Keratinocyte (primary cell): Measurements from ENCODE around the gene FAM3C. TPM values are rescaled to one million over a fixed set of nuclear protein-coding genes. Genes with fewer than 3 reads are reported as not detected.

Experiments
- DNase-seq: peaks from one replicate; pipeline ENCODE4 v3.0.0-alpha.2; 2011; ENCODE audit warnings: low read depth, missing footprints, low spot score
- FAIRE-seq: peaks from 2 replicates; lab custom pipeline; 2011; peaks lifted over from hg19 to GRCh38; lab: Jason Lieb, UNC
- H2AFZ ChIP-seq: 2 replicates; pipeline ENCODE4 v1.6.0; 2012; ENCODE audit warnings: low read length, control low read depth, inconsistent platforms; ENCODE audit not compliant: control insufficient read depth
- H3K27ac ChIP-seq: 2 replicates; pipeline ENCODE4 v1.5.1; 2011; ENCODE audit warnings: low read length; ENCODE audit not compliant: control insufficient read depth, insufficient read depth
- H3K27me3 ChIP-seq: 3 replicates; pipeline ENCODE4 v1.6.0; 2011; ENCODE audit warnings: low read length; ENCODE audit not compliant: control insufficient read depth, insufficient read depth; ENCODE audit errors: extremely low read depth
- H3K36me3 ChIP-seq, 2 experiments: 2 replicates in 1 of 2; 3 replicates in 1 of 2; pipeline ENCODE4 v1.5.1; 2011; ENCODE audit warnings: low read length in 2 of 2, mild to moderate bottlenecking in 1 of 2; ENCODE audit not compliant: control insufficient read depth in 2 of 2, insufficient read depth in 2 of 2; ENCODE audit errors: extremely low read depth in 1 of 2
- H3K4me1 ChIP-seq: 3 replicates; pipeline ENCODE4 v1.5.1; 2011; ENCODE audit warnings: low read length; ENCODE audit not compliant: control insufficient read depth, insufficient read depth; ENCODE audit errors: extremely low read depth
- H3K4me2 ChIP-seq: 3 replicates; pipeline ENCODE4 v1.6.0; 2011; ENCODE audit warnings: low read depth, low read length; ENCODE audit not compliant: control insufficient read depth, insufficient read depth; ENCODE audit errors: extremely low read depth
- H3K4me3 ChIP-seq, 3 experiments: fragments of 200-600 bp in 1 of 3; sonication (generic) in 1 of 3; 2 replicates in 2 of 3; 3 replicates in 1 of 3; pipeline ENCODE4 v1.5.1; 2011 to 2016; ENCODE audit warnings: low read length in 3 of 3, mild to moderate bottlenecking in 3 of 3, control low read depth in 2 of 3, inconsistent platforms in 1 of 3, low read depth in 1 of 3, mixed read lengths in 1 of 3, mixed run types in 1 of 3, moderate library complexity in 1 of 3; ENCODE audit not compliant: control insufficient read depth in 2 of 3, insufficient read depth in 2 of 3; ENCODE audit errors: extremely low read depth in 1 of 3
- H3K79me2 ChIP-seq: 2 replicates; pipeline ENCODE4 v1.6.0; 2012; ENCODE audit warnings: low read length; ENCODE audit not compliant: control insufficient read depth, insufficient read depth
- H3K9ac ChIP-seq: 3 replicates; pipeline ENCODE4 v1.6.0; 2011; ENCODE audit warnings: low read length; ENCODE audit not compliant: control insufficient read depth, insufficient read depth; ENCODE audit errors: extremely low read depth
- H3K9me1 ChIP-seq: 3 replicates; pipeline ENCODE4 v1.6.0; 2011; ENCODE audit warnings: low read length; ENCODE audit not compliant: control insufficient read depth, insufficient read depth; ENCODE audit errors: extremely low read depth
- H3K9me3 ChIP-seq: 2 replicates; pipeline ENCODE4 v1.5.1; 2012; ENCODE audit warnings: low read depth, low read length; ENCODE audit not compliant: control insufficient read depth
- H4K20me1 ChIP-seq: 3 replicates; pipeline ENCODE4 v1.6.0; 2011; ENCODE audit warnings: low read length; ENCODE audit not compliant: control insufficient read depth, insufficient read depth; ENCODE audit errors: extremely low read depth
- CTCF ChIP-seq, 3 experiments: IDR thresholded peaks in 1 of 3; conservative IDR thresholded peaks in 1 of 3; optimal IDR thresholded peaks in 1 of 3; 2 replicates in 2 of 3; 3 replicates in 1 of 3; pipeline versions ENCODE3 to v1.5.1; 2011; ENCODE audit warnings: low read length in 3 of 3, mild to moderate bottlenecking in 3 of 3, moderate library complexity in 2 of 3, control low read depth in 1 of 3, inconsistent platforms in 1 of 3; ENCODE audit not compliant: insufficient read depth in 2 of 3; ENCODE audit errors: extremely low read depth in 1 of 3
- EZH2 ChIP-seq: IDR thresholded peaks from one replicate; pipeline ENCODE4 v1.6.1; 2012; ENCODE audit warnings: inconsistent platforms, mild to moderate bottlenecking, low read length, moderate library complexity
- dilution Hi-C: fragments of 300-500 bp; cut with MboI; formaldehyde crosslinking; loops from one replicate; pipeline ENCODE4 v1.7.0; 2020; ENCODE audit warnings: low sequenced_read_pairs; ENCODE audit not compliant: extremely low pct_ligation_motif_present
- polyA plus RNA-seq, 5 experiments: library from polyadenylated mRNA; depleted of rRNA in 3 of 5; stranded (reverse) in 3 of 5; stranded (forward) in 1 of 5; unstranded in 1 of 5; fragments of >200 nt; gene quantifications; 1 replicate in 1 of 5; 2 replicates in 3 of 5; 3 replicates in 1 of 5; pipeline versions ENCODE4 v1.2.1 to v1.2.3, GENCODE V29; 2011 to 2012; ENCODE audit warnings: missing spikeins in 2 of 5, low read depth in 1 of 5, low replicate concordance in 1 of 5

The FAM3C gene
- polyA plus RNA-seq, 1 donor (not counting 4 experiments of a cell fraction or from before 2014, with no cell fraction given) = 93.5 TPM

- Histone ChIP-seq H3K9ac (no peak overlapping the region), H3K4me3 (no peak overlapping the region), H3K9me1 (no peaks in the 10 kb centered on the region), H3K9me3 (no peaks in the 10 kb centered on the region), H3K27ac (no peak overlapping the region), H3K79me2 (no peaks in the 10 kb centered on the region), H3K4me1 (no peaks in the 10 kb centered on the region), H3K27me3 (no peaks in the 10 kb centered on the region), H2AFZ (no peak overlapping the region), H3K36me3 (peaks cover 4 to 12% of the 10 kb centered on the region in 2 experiments), H4K20me1 (no peaks in the 10 kb centered on the region), H3K4me2 (no peak overlapping the region)
- dilution Hi-C loops = no loop called here
- FAIRE-seq (no peak), DNase-seq (no peak)
- TF ChIP-seq CTCF (optimal IDR thresholded peaks at IDR 0.05 in 1 of 3, IDR thresholded peaks at IDR 0.05 in 1 of 3, conservative IDR thresholded peaks at IDR 0.05 in 1 of 3; ENCODE audit: extremely low read depth in 1 of 3, insufficient read depth in 2 of 3, low read length in 3 of 3) = no peak
- no peak for TF ChIP-seq EZH2
These were observed 22.9 kb downstream of the FAM3C start for GRCh38 chr7:121373177-121373576.

GRCh38 chr7:121372376-121373010, 23.6 kb downstream of the FAM3C start:
- DNase-seq (no peak), FAIRE-seq (peak; percentile 20)
- Histone ChIP-seq H4K20me1 (no peaks in the 10 kb centered on the region), H3K4me1 (no peaks in the 10 kb centered on the region), H3K27me3 (no peaks in the 10 kb centered on the region), H3K9me3 (no peaks in the 10 kb centered on the region), H3K27ac (no peak overlapping the region), H3K9me1 (no peaks in the 10 kb centered on the region), H2AFZ (no peak overlapping the region), H3K79me2 (no peaks in the 10 kb centered on the region), H3K4me3 (no peak overlapping the region), H3K4me2 (no peak overlapping the region), H3K36me3 (peaks cover 7 to 14% of the 10 kb centered on the region in 2 experiments), H3K9ac (no peak overlapping the region)
- dilution Hi-C loops = no loop called here
- TF ChIP-seq EZH2 (no peak), CTCF (optimal IDR thresholded peaks at IDR 0.05 in 1 of 3, IDR thresholded peaks at IDR 0.05 in 1 of 3, conservative IDR thresholded peaks at IDR 0.05 in 1 of 3; ENCODE audit: extremely low read depth in 1 of 3, insufficient read depth in 2 of 3, low read length in 3 of 3) (no peak)
